Sigmoid colon (tissue), 7 donors: ENCODE measurements around the gene PDCD4. TPM values are rescaled to one million over a fixed set of nuclear protein-coding genes. Genes with fewer than 3 reads are reported as not detected.

Source experiments
- DNase-seq: peaks from one replicate; pipeline ENCODE4 v3.0.0-alpha.2; 2019
- H3K27ac ChIP-seq, 4 donors: fragments of 200-600 bp; sonication (generic); one replicate each; pipeline ENCODE4 v1.5.1; 2016 to 2019; ENCODE audit warnings: mild to moderate bottlenecking in 1 of 4
- H3K27me3 ChIP-seq, 3 donors: fragments of 200-600 bp; sonication (generic); one replicate each; pipeline ENCODE4 v1.5.1; 2019; ENCODE audit warnings: mild to moderate bottlenecking in 1 of 3
- H3K36me3 ChIP-seq, 4 donors: fragments of 200-600 bp; sonication (generic); one replicate each; pipeline ENCODE4 v1.5.1; 2016 to 2019
- H3K4me1 ChIP-seq, 4 donors: fragments of 200-600 bp; sonication (generic); one replicate each; pipeline ENCODE4 v1.5.1; 2017 to 2019
- H3K4me3 ChIP-seq, 4 donors: fragments of 200-600 bp; sonication (generic); one replicate each; pipeline ENCODE4 v1.5.1; 2017 to 2019; ENCODE audit warnings: mild to moderate bottlenecking in 2 of 4, moderate library complexity in 1 of 4
- H3K9me3 ChIP-seq, 4 donors: fragments of 200-600 bp in 3 of 4; sonication (generic) in 3 of 4; one replicate each; pipeline versions ENCODE4 v1.5.1 to v1.6.1; 2013 to 2019
- CTCF ChIP-seq, 4 experiments: fragments of 450-650 bp in 3 of 4; fragments of 200-600 bp in 1 of 4; IDR thresholded peaks; one replicate each; pipeline ENCODE4 v1.5.1; 2016 to 2019; ENCODE audit warnings: antibody characterized with exemption in 4 of 4, mild to moderate bottlenecking in 3 of 4, moderate library complexity in 2 of 4
- EP300 ChIP-seq, 4 donors: sonication (generic); formaldehyde crosslinking; IDR thresholded peaks; one replicate each; pipeline ENCODE4 v1.6.1; 2017; ENCODE audit warnings: antibody characterized with exemption in 4 of 4
- POLR2A ChIP-seq, 2 donors: fragments of 450-650 bp; IDR thresholded peaks; one replicate each; pipeline ENCODE4 v1.6.1; 2016; ENCODE audit warnings: antibody characterized with exemption in 2 of 2, mild to moderate bottlenecking in 2 of 2, moderate library complexity in 2 of 2
- POLR2AphosphoS5 ChIP-seq, 4 donors: sonication (generic); formaldehyde crosslinking; IDR thresholded peaks; one replicate each; pipeline ENCODE4 v1.6.1; 2017; ENCODE audit warnings: antibody characterized with exemption in 4 of 4
- WGBS, 2 donors: extraction: QIAGEN DNeasy Blood & Tissue Kit; methylation state at CpG; one replicate each; pipeline ENCODE4 v1.1.7; 2013; 5-methylcytosine and 5-hydroxymethylcytosine counted together
- intact Hi-C: fragments of 100-400 bp; cut with DNase I; formaldehyde crosslinking; loops from one replicate; pipeline ENCODE4 v1.15.1; 2023
- polyA plus RNA-seq, 3 donors: library from polyadenylated mRNA; stranded (reverse); fragments of 200-250 nt; gene quantifications; one replicate each; pipeline ENCODE4 v1.2.3, GENCODE V29; 2013
- total RNA-seq, 4 donors: library from RNA; depleted of rRNA; stranded (reverse); fragments of >200 nt; gene quantifications; one replicate each; pipeline ENCODE4 v1.1.0, GENCODE V29; 2016
- donor health status: healthy with polysubstance abuse.
- donor health status: Bipolar disorder and iron deficiency.
- donor health status: healthy.

The PDCD4 gene
- total and polyA plus RNA-seq, 7 donors = 64.3 to 327 (median 140) TPM

- no peaks in the 10 kb centered on the region for H3K9me3 ChIP-seq
- WGBS, 2 donors = 66 to 78% methylated on average over 6 of the region's 6 CpGs
- peak overlapping the region; percentile 17 to 61 (median 44) for H3K27ac ChIP-seq
- intact Hi-C loops = no loop called here
- no peaks in the 10 kb centered on the region for H3K27me3 ChIP-seq
- peaks cover 0 to 31% (median 19%) of the 10 kb centered on the region in 4 donors for H3K4me1 ChIP-seq
- no peak overlapping the region for H3K4me3 ChIP-seq
- no peak for TF ChIP-seq POLR2AphosphoS5 (IDR thresholded peaks at IDR 0.05)
- TF ChIP-seq EP300 (IDR thresholded peaks at IDR 0.05) = no peak
- no peak for TF ChIP-seq CTCF (IDR thresholded peaks at IDR 0.05)
- no peak for TF ChIP-seq POLR2A (IDR thresholded peaks at IDR 0.05)
- peak; percentile 54 for DNase-seq
- no peaks in the 10 kb centered on the region for H3K36me3 ChIP-seq
These were observed 12.3 kb upstream of the PDCD4 start for GRCh38 chr10:110859206-110859972.

GRCh38 chr10:110859973-110860376 is 11.8 kb upstream of the PDCD4 start:
- DNase-seq = peak; percentile 67
- intact Hi-C loops = no loop called here
- H3K4me1 ChIP-seq = peaks cover 0 to 37% (median 25%) of the 10 kb centered on the region in 4 donors
- TF ChIP-seq CTCF (IDR thresholded peaks at IDR 0.05) (no peak), POLR2AphosphoS5 (IDR thresholded peaks at IDR 0.05) (peak in 1 of 4 donors; percentile 38), POLR2A (IDR thresholded peaks at IDR 0.05) (no peak)
- no peaks in the 10 kb centered on the region for H3K9me3 ChIP-seq
- 0 to 6% methylated on average over 1 of the region's 1 CpG for WGBS, 2 donors
- H3K27me3 ChIP-seq = no peaks in the 10 kb centered on the region
- no peak overlapping the region for H3K4me3 ChIP-seq
- H3K27ac ChIP-seq = peak overlapping the region in 3 of 4 donors; percentile 29 to 65 (median 59)
- H3K36me3 ChIP-seq = no peaks in the 10 kb centered on the region

GRCh38 chr10:110860576-110861241 is 11.0 kb upstream of the PDCD4 start:
- no peaks in the 10 kb centered on the region for H3K27me3 ChIP-seq
- H3K36me3 ChIP-seq = no peaks in the 10 kb centered on the region
- peaks cover 0 to 45% (median 32%) of the 10 kb centered on the region in 4 donors for H3K4me1 ChIP-seq
- no peak overlapping the region for H3K4me3 ChIP-seq
- no peaks in the 10 kb centered on the region for H3K9me3 ChIP-seq
- no peak for TF ChIP-seq POLR2AphosphoS5 (IDR thresholded peaks at IDR 0.05)
- TF ChIP-seq POLR2A (IDR thresholded peaks at IDR 0.05) = no peak
- no peak for TF ChIP-seq CTCF (IDR thresholded peaks at IDR 0.05)
- TF ChIP-seq EP300 (IDR thresholded peaks at IDR 0.05) = no peak
- H3K27ac ChIP-seq = peak overlapping the region; percentile 29 to 65 (median 41)
- 34 to 49% methylated on average over 7 of the region's 7 CpGs for WGBS, 2 donors
- peak; percentile 36 for DNase-seq
- intact Hi-C loops = no loop called here

- 94 to 98% methylated on average over 2 of the region's 2 CpGs for WGBS, 2 donors
- Histone ChIP-seq H3K4me3 (no peak overlapping the region), H3K36me3 (no peaks in the 10 kb centered on the region), H3K4me1 (peaks cover 0 to 52% (median 39%) of the 10 kb centered on the region in 4 donors), H3K27me3 (no peaks in the 10 kb centered on the region), H3K9me3 (no peaks in the 10 kb centered on the region), H3K27ac (peak overlapping the region in 2 of 4 donors; percentile 50 to 65)
- no peak for TF ChIP-seq CTCF (IDR thresholded peaks at IDR 0.05)
- no peak for TF ChIP-seq POLR2AphosphoS5 (IDR thresholded peaks at IDR 0.05)
- TF ChIP-seq POLR2A (IDR thresholded peaks at IDR 0.05) = no peak
- no peak for TF ChIP-seq EP300 (IDR thresholded peaks at IDR 0.05)
- DNase-seq = no peak
- intact Hi-C loops = no loop called here
These were observed 10.3 kb upstream of the PDCD4 start for GRCh38 chr10:110861476-110861875.
